ENCODE data around the gene SMPD2.

GRCh38 chr6:109456710-109457561, 16.4 kb downstream of the SMPD2 start:
- TF ChIP-seq CTCF (IDR thresholded peaks at IDR 0.05; ENCODE audit: insufficient read depth, low read length, poor library complexity, severe bottlenecking) (no peak), EZH2phosphoT487 (conservative IDR thresholded peaks at IDR 0.05; ENCODE audit: low read length) (no peak)
